ENCODE results near the gene PSMA2. TPM values are rescaled to one million over a fixed set of nuclear protein-coding genes. Genes with fewer than 3 reads are reported as not detected.
A peak's percentile ranks its signal among the peaks of the same experiment; 100 is the strongest.

Gene PSMA2
- total and polyA plus RNA-seq, 4 donors: 24.8 to 221 (median 73.8) TPM

GRCh38 chr7:42929449-42929848 lies 2.5 kb downstream of the PSMA2 start:
- Histone ChIP-seq H3K27ac (ENCODE audit: low read depth in 1 of 2, low read length in 2 of 2) (peak overlapping the region in 1 of 2 donors; percentile 35), H3K9ac (ENCODE audit: low read depth in 1 of 2, low read length in 2 of 2) (peak overlapping the region in 1 of 2 donors; percentile 37), H3K9me3 (ENCODE audit: control insufficient read depth in 4 of 4, low read length in 3 of 4) (no peaks in the 10 kb centered on the region), H3K4me1 (ENCODE audit: control insufficient read depth in 4 of 4, insufficient read depth in 4 of 4, low read length in 3 of 4) (peaks cover 10 to 57% (median 35%) of the 10 kb centered on the region in 4 donors), H3K4me3 (ENCODE audit: low read depth in 1 of 3, low read length in 3 of 3) (peak overlapping the region in 1 of 3 donors; percentile 10), H3K27me3 (ENCODE audit: control insufficient read depth in 4 of 4, insufficient read depth in 4 of 4, low read length in 3 of 4) (no peaks in the 10 kb centered on the region), H3K36me3 (ENCODE audit: control insufficient read depth in 4 of 4, insufficient read depth in 3 of 4, low read depth in 1 of 4, low read length in 3 of 4) (peaks cover 6 to 19% (median 17%) of the 10 kb centered on the region in 4 donors)
- 36% methylated on average over 3 of the region's 3 CpGs for WGBS
- no peak for DNase-seq (ENCODE audit: low spot score)
- no peak for TF ChIP-seq ZBTB33 (IDR thresholded peaks at IDR 0.05)
- TF ChIP-seq SP1 (IDR thresholded peaks at IDR 0.05): peak; percentile 15
- TF ChIP-seq HNF4A (conservative IDR thresholded peaks at IDR 0.05): peak; percentile 61 to 62

- H3K27me3 ChIP-seq (ENCODE audit: control insufficient read depth in 4 of 4, insufficient read depth in 4 of 4, low read length in 3 of 4): no peaks in the 10 kb centered on the region
- no peak overlapping the region for H3K9ac ChIP-seq (ENCODE audit: low read depth in 1 of 2, low read length in 2 of 2)
- no peak overlapping the region for H3K4me3 ChIP-seq (ENCODE audit: low read depth in 1 of 3, low read length in 3 of 3)
- H3K4me1 ChIP-seq (ENCODE audit: control insufficient read depth in 4 of 4, insufficient read depth in 4 of 4, low read length in 3 of 4): peaks cover 7 to 50% (median 35%) of the 10 kb centered on the region in 4 donors
- peaks cover 9 to 20% (median 19%) of the 10 kb centered on the region in 4 donors for H3K36me3 ChIP-seq (ENCODE audit: control insufficient read depth in 4 of 4, insufficient read depth in 3 of 4, low read depth in 1 of 4, low read length in 3 of 4)
- no peak for TF ChIP-seq EGR1 (IDR thresholded peaks at IDR 0.05; ENCODE audit: low read depth in 2 of 2)
- TF ChIP-seq RXRA (IDR thresholded peaks at IDR 0.05): no peak
- no peak for TF ChIP-seq RAD21 (IDR thresholded peaks at IDR 0.05)
- H3K27ac ChIP-seq (ENCODE audit: low read depth in 1 of 2, low read length in 2 of 2): no peak overlapping the region
- H3K9me3 ChIP-seq (ENCODE audit: control insufficient read depth in 4 of 4, low read length in 3 of 4): no peaks in the 10 kb centered on the region
- DNase-seq (ENCODE audit: low spot score): no peak
- WGBS: 74% methylated on average over 3 of the region's 3 CpGs
Measured at GRCh38 chr7:42928754-42929153, 3.2 kb downstream of the PSMA2 start.

GRCh38 chr7:42926204-42926603 lies 5.8 kb downstream of the PSMA2 start:
- no peak for DNase-seq (ENCODE audit: low spot score)
- 83% methylated on average over 5 of the region's 5 CpGs for WGBS
- Histone ChIP-seq H3K36me3 (ENCODE audit: control insufficient read depth in 4 of 4, insufficient read depth in 3 of 4, low read depth in 1 of 4, low read length in 3 of 4) (peaks cover 9 to 45% (median 38%) of the 10 kb centered on the region in 4 donors), H3K9ac (ENCODE audit: low read depth in 1 of 2, low read length in 2 of 2) (no peak overlapping the region), H3K4me1 (ENCODE audit: control insufficient read depth in 4 of 4, insufficient read depth in 4 of 4, low read length in 3 of 4) (peaks cover 7 to 39% (median 30%) of the 10 kb centered on the region in 4 donors), H3K27ac (ENCODE audit: low read depth in 1 of 2, low read length in 2 of 2) (no peak overlapping the region), H3K4me3 (ENCODE audit: low read depth in 1 of 3, low read length in 3 of 3) (no peak overlapping the region), H3K27me3 (ENCODE audit: control insufficient read depth in 4 of 4, insufficient read depth in 4 of 4, low read length in 3 of 4) (no peaks in the 10 kb centered on the region), H3K9me3 (ENCODE audit: control insufficient read depth in 4 of 4, low read length in 3 of 4) (no peaks in the 10 kb centered on the region)
- no peak for TF ChIP-seq HNF4A (conservative IDR thresholded peaks at IDR 0.05)
- no peak for TF ChIP-seq RXRA (IDR thresholded peaks at IDR 0.05)
- TF ChIP-seq GABPA (IDR thresholded peaks at IDR 0.05 in 1 of 2, conservative IDR thresholded peaks at IDR 0.05 in 1 of 2): no peak
- TF ChIP-seq YY1 (IDR thresholded peaks at IDR 0.05): no peak
- TF ChIP-seq JUND (IDR thresholded peaks at IDR 0.05): no peak
- no peak for TF ChIP-seq TAF1 (conservative IDR thresholded peaks at IDR 0.05)
- no peak for TF ChIP-seq EGR1 (IDR thresholded peaks at IDR 0.05; ENCODE audit: low read depth in 2 of 2)
- no peak for TF ChIP-seq ZBTB33 (IDR thresholded peaks at IDR 0.05)
- TF ChIP-seq RAD21 (IDR thresholded peaks at IDR 0.05): no peak
- no peak for TF ChIP-seq FOXA1 (IDR thresholded peaks at IDR 0.05)
- TF ChIP-seq, protein P1, sequence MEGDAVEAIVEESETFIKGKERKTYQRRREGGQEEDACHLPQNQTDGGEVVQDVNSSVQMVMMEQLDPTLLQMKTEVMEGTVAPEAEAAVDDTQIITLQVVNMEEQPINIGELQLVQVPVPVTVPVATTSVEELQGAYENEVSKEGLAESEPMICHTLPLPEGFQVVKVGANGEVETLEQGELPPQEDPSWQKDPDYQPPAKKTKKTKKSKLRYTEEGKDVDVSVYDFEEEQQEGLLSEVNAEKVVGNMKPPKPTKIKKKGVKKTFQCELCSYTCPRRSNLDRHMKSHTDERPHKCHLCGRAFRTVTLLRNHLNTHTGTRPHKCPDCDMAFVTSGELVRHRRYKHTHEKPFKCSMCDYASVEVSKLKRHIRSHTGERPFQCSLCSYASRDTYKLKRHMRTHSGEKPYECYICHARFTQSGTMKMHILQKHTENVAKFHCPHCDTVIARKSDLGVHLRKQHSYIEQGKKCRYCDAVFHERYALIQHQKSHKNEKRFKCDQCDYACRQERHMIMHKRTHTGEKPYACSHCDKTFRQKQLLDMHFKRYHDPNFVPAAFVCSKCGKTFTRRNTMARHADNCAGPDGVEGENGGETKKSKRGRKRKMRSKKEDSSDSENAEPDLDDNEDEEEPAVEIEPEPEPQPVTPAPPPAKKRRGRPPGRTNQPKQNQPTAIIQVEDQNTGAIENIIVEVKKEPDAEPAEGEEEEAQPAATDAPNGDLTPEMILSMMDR (IDR thresholded peaks at IDR 0.05; ENCODE audit: low read depth, low read length, missing input control): no peak
- TF ChIP-seq HNF4G (IDR thresholded peaks at IDR 0.05): no peak
- TF ChIP-seq, protein P2, sequence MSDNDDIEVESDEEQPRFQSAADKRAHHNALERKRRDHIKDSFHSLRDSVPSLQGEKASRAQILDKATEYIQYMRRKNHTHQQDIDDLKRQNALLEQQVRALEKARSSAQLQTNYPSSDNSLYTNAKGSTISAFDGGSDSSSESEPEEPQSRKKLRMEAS (IDR thresholded peaks at IDR 0.05): no peak
- no peak for TF ChIP-seq SP1 (IDR thresholded peaks at IDR 0.05)
- TF ChIP-seq FOXA2 (IDR thresholded peaks at IDR 0.05): no peak
- no peak for TF ChIP-seq REST (IDR thresholded peaks at IDR 0.05)
- TF ChIP-seq ATF3 (IDR thresholded peaks at IDR 0.05): no peak
- no peak for TF ChIP-seq NR2F2 (IDR thresholded peaks at IDR 0.05)
